Caco-2 (cell line): ENCODE measurements around the gene MINDY4B. TPM values are rescaled to one million over a fixed set of nuclear protein-coding genes. Genes with fewer than 3 reads are reported as not detected.

Experiments used
- BruUV-seq: library from RNA; stranded (reverse); fragments of 400-500 nt; replicated peaks from 2 replicates; lab custom pipeline; 2021; lab: Mats Ljungman, UMichigan
- CTCF ChIA-PET: fragments of 300-600 bp; sonication (Branson Sonifier 250); formaldehyde crosslinking; loops from one replicate; lab custom pipeline; 2022; ENCODE audit warnings: antibody characterized with exemption; lab: Charles Lee
- POLR2A ChIA-PET: fragments of 300-600 bp; sonication (Branson Sonifier 250); formaldehyde crosslinking; loops from one replicate; lab custom pipeline; 2022; ENCODE audit warnings: antibody characterized with exemption; lab: Charles Lee
- DNase-seq, 2 experiments: peaks; one replicate each; pipeline versions ENCODE4 v3.0.0 to v3.0.0-alpha.2; 2020 to 2022
- H3K27me3 ChIP-seq: replicated peaks from 2 replicates; pipeline ENCODE4 v1.6.0; 2011; ENCODE audit warnings: low read length; ENCODE audit not compliant: control insufficient read depth, insufficient read depth
- H3K36me3 ChIP-seq: 2 replicates; pipeline ENCODE4 v1.5.1; 2011; ENCODE audit warnings: low read length; ENCODE audit not compliant: control insufficient read depth, insufficient read depth
- H3K4me1 ChIP-seq: fragments of 250-450 bp; sonication (Bioruptor Pico); 2 replicates; pipeline ENCODE4 v1.5.1; 2020; ENCODE audit warnings: mild to moderate bottlenecking
- H3K4me3 ChIP-seq: 2 replicates; pipeline ENCODE4 v1.5.1; 2011; ENCODE audit warnings: low read depth, mild to moderate bottlenecking, control low read depth, low read length
- H3K9me3 ChIP-seq: fragments of 250-450 bp; sonication (Bioruptor Pico); 2 replicates; pipeline ENCODE4 v1.5.1; 2020; ENCODE audit warnings: mild to moderate bottlenecking, moderate library complexity
- H3K27ac Mint-ChIP-seq: one replicate; pipeline ENCODE4 v1.8.0; 2022; ENCODE audit warnings: mixed read lengths; ENCODE audit not compliant: unreplicated experiment
- H3K27me3 Mint-ChIP-seq: one replicate; pipeline ENCODE4 v1.8.0; 2022; ENCODE audit warnings: mixed read lengths; ENCODE audit not compliant: insufficient read depth, unreplicated experiment
- H3K36me3 Mint-ChIP-seq: one replicate; pipeline ENCODE4 v1.8.0; 2022; ENCODE audit warnings: mild to moderate bottlenecking, mixed read lengths; ENCODE audit not compliant: insufficient read depth, unreplicated experiment
- H3K4me1 Mint-ChIP-seq: one replicate; pipeline ENCODE4 v1.8.0; 2022; ENCODE audit warnings: low read depth, mixed read lengths; ENCODE audit not compliant: unreplicated experiment
- H3K4me3 Mint-ChIP-seq: one replicate; pipeline ENCODE4 v1.8.0; 2022; ENCODE audit warnings: mild to moderate bottlenecking, moderate library complexity, mixed read lengths; ENCODE audit not compliant: unreplicated experiment
- H3K9me3 Mint-ChIP-seq: one replicate; pipeline ENCODE4 v1.8.0; 2022; ENCODE audit warnings: mixed read lengths; ENCODE audit not compliant: unreplicated experiment
- CTCF ChIP-seq, 2 experiments: fragments of 200-600 bp in 1 of 2; IDR thresholded peaks; 1 replicate in 1 of 2; 2 replicates in 1 of 2; pipeline versions ENCODE4 v1.5.1 to v1.8.0; 2011 to 2022; ENCODE audit warnings: antibody characterized with exemption in 1 of 2, control low read depth in 1 of 2, inconsistent platforms in 1 of 2, low read depth in 1 of 2, low read length in 1 of 2, mild to moderate bottlenecking in 1 of 2, moderate library complexity in 1 of 2; ENCODE audit not compliant: insufficient read depth in 1 of 2, severe bottlenecking in 1 of 2, unreplicated experiment in 1 of 2
- intact Hi-C: fragments of 100-400 bp; cut with micrococcal nuclease; formaldehyde crosslinking; loops from one replicate; pipeline ENCODE4 v1.10.0; 2022; ENCODE audit not compliant: unreplicated experiment
- total RNA-seq: library from RNA; stranded (reverse); gene quantifications from 2 replicates; pipeline ENCODE4 v1.2.3, GENCODE V29; 2022

MINDY4B gene
- total RNA-seq, 1 experiment from 2014 or later, result not detected

GRCh38 chr3:150931745-150932144 lies 26.5 kb upstream of the MINDY4B start:
- Mint-ChIP-seq H3K27me3 (peaks cover 29% of the 10 kb centered on the region), H3K36me3 (no peaks in the 10 kb centered on the region), H3K4me1 (no peaks in the 10 kb centered on the region), H3K4me3 (no peak overlapping the region), H3K27ac (no peak overlapping the region), H3K9me3 (no peaks in the 10 kb centered on the region)
- BruUV-seq, result no TSS peak
- intact Hi-C loops, result no loop called here
- H3K9me3 ChIP-seq, result no peaks in the 10 kb centered on the region
- H3K4me3 ChIP-seq, result no peak overlapping the region
- no peaks in the 10 kb centered on the region for H3K4me1 ChIP-seq
- no peak for TF ChIP-seq CTCF (IDR thresholded peaks at IDR 0.05; ENCODE audit: insufficient read depth in 1 of 2, low read depth in 1 of 2, low read length in 1 of 2, severe bottlenecking in 1 of 2, unreplicated experiment in 1 of 2)
- no peaks in the 10 kb centered on the region; the same call in none of the 2 replicates for H3K27me3 ChIP-seq
- no peaks in the 10 kb centered on the region for H3K36me3 ChIP-seq
- ChIA-PET POLR2A (no interaction called here), CTCF (interaction anchor here (0.7 kb wide), 1 partner anchor 22 kb away, joined by 3 read pairs; no protein-coding TSS in a partner anchor)
- DNase-seq, result no peak

GRCh38 chr3:150930839-150931238 lies 25.6 kb upstream of the MINDY4B start:
- Histone ChIP-seq H3K4me1 (no peaks in the 10 kb centered on the region), H3K27me3 (no peaks in the 10 kb centered on the region; the same call in none of the 2 replicates), H3K9me3 (no peaks in the 10 kb centered on the region), H3K4me3 (no peak overlapping the region), H3K36me3 (no peaks in the 10 kb centered on the region)
- intact Hi-C loops, result no loop called here
- H3K4me1 Mint-ChIP-seq, result peaks cover under 1% of the 10 kb centered on the region
- H3K27me3 Mint-ChIP-seq, result peaks cover 24% of the 10 kb centered on the region
- no peak for TF ChIP-seq CTCF (IDR thresholded peaks at IDR 0.05; ENCODE audit: insufficient read depth in 1 of 2, low read depth in 1 of 2, low read length in 1 of 2, severe bottlenecking in 1 of 2, unreplicated experiment in 1 of 2)
- ChIA-PET CTCF (no interaction called here), POLR2A (no interaction called here)
- BruUV-seq, result no TSS peak
- no peaks in the 10 kb centered on the region for H3K36me3 Mint-ChIP-seq
- no peak for DNase-seq
- H3K27ac Mint-ChIP-seq, result no peak overlapping the region
- H3K9me3 Mint-ChIP-seq, result no peaks in the 10 kb centered on the region
- no peak overlapping the region for H3K4me3 Mint-ChIP-seq

- no peak for DNase-seq
- BruUV-seq, result no TSS peak
- POLR2A ChIA-PET, result no interaction called here
- H3K4me1 ChIP-seq, result no peaks in the 10 kb centered on the region
- H3K27me3 ChIP-seq, result no peaks in the 10 kb centered on the region; the same call in none of the 2 replicates
- no peak overlapping the region for H3K4me3 ChIP-seq
- H3K36me3 Mint-ChIP-seq, result no peaks in the 10 kb centered on the region
- peaks cover 22% of the 10 kb centered on the region for H3K27me3 Mint-ChIP-seq
- peaks cover 6% of the 10 kb centered on the region for H3K4me1 Mint-ChIP-seq
- CTCF ChIA-PET, result no interaction called here
- no peak overlapping the region for H3K4me3 Mint-ChIP-seq
- TF ChIP-seq CTCF (IDR thresholded peaks at IDR 0.05; ENCODE audit: insufficient read depth in 1 of 2, low read depth in 1 of 2, low read length in 1 of 2, severe bottlenecking in 1 of 2, unreplicated experiment in 1 of 2), result no peak
- no peak overlapping the region for H3K27ac Mint-ChIP-seq
- no peaks in the 10 kb centered on the region for H3K9me3 ChIP-seq
- no peaks in the 10 kb centered on the region for H3K36me3 ChIP-seq
- H3K9me3 Mint-ChIP-seq, result no peaks in the 10 kb centered on the region
- intact Hi-C loops, result loop anchor here (5.0 kb wide), 1 partner anchor 104 kb away; no protein-coding TSS in a partner anchor
These were observed 23.0 kb upstream of the MINDY4B start for GRCh38 chr3:150928234-150928633.
